Left ventricle myocardium superior (tissue), 1 donor: ENCODE measurements around the gene ATMIN. TPM values are rescaled to one million over a fixed set of nuclear protein-coding genes. Genes with fewer than 3 reads are reported as not detected.

ENCODE experiments used
- ATAC-seq: fragments of 200-7000 bp; cut with Tn5 transposase; one replicate; pipeline ENCODE4 v1.9.1; 2020; ENCODE audit warnings: mild to moderate bottlenecking, moderate library complexity
- DNase-seq: peaks from one replicate; pipeline ENCODE4 v3.0.0-alpha.2; 2020
- intact Hi-C: fragments of 100-400 bp; cut with micrococcal nuclease; formaldehyde crosslinking; loops from one replicate; pipeline ENCODE4 v1.11.0; 2022
- long read RNA-seq: library from polyadenylated mRNA; unstranded; transcript quantifications from one replicate; pipeline ENCODE4 v2.0.0, GENCODE V29; 2021
- total RNA-seq: library from RNA; stranded (reverse); fragmentation: NEBNext Ultra II Directional; extraction: Animal tissue kit (Norgen Biotek cat#: 25700); gene quantifications from one replicate; pipeline ENCODE4 v1.2.1, GENCODE V29; 2021
- donor health status: DM: no; HTN: yes; CAD: no; lungs with severe emphysema.

ATMIN gene, protein sequence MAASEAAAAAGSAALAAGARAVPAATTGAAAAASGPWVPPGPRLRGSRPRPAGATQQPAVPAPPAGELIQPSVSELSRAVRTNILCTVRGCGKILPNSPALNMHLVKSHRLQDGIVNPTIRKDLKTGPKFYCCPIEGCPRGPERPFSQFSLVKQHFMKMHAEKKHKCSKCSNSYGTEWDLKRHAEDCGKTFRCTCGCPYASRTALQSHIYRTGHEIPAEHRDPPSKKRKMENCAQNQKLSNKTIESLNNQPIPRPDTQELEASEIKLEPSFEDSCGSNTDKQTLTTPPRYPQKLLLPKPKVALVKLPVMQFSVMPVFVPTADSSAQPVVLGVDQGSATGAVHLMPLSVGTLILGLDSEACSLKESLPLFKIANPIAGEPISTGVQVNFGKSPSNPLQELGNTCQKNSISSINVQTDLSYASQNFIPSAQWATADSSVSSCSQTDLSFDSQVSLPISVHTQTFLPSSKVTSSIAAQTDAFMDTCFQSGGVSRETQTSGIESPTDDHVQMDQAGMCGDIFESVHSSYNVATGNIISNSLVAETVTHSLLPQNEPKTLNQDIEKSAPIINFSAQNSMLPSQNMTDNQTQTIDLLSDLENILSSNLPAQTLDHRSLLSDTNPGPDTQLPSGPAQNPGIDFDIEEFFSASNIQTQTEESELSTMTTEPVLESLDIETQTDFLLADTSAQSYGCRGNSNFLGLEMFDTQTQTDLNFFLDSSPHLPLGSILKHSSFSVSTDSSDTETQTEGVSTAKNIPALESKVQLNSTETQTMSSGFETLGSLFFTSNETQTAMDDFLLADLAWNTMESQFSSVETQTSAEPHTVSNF
- total RNA-seq: 26.5 TPM
- long read RNA-seq, full-length matches to known transcripts: 54 of 63 reads
- long read RNA-seq, partial matches to known transcripts: 0 of 63 reads
- long read RNA-seq, other reads (novel, unspliced or antisense): 9 of 63 reads

DNA sequence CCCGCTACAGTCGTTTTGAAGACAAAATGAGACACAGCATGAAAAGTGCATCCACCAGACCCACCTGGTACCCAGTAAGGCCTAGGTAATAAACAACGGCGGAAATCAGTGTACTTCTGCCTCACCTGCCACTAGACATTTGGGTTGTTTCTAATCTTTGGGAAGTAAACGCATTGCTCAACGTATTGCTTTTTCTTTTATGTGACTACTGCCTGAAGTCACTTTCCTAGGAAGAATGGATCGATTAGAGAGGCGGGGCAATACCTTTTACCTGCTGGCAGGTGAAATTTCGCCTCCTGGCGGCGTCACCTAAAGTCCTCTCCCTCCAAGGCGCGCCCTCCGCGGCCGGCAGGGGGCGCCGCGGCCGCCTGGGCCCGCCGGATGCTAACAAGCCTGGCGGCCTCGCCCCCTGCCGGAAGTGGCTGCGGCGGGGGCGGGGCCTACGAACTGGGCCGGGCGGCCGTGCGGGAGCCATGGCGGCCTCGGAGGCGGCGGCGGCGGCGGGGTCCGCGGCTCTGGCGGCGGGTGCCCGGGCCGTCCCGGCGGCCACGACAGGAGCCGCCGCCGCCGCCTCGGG is at the start of gene ATMIN:
Gene ATMIN, plus strand, starts transcription at position 445 of the 577 bp plus-strand sequence. Its CDS starts 29 bp downstream, at position 474.
- intact Hi-C loops: no loop called here
- ATAC-seq (peak; percentile 97), DNase-seq (peak; percentile 95)

DNA sequence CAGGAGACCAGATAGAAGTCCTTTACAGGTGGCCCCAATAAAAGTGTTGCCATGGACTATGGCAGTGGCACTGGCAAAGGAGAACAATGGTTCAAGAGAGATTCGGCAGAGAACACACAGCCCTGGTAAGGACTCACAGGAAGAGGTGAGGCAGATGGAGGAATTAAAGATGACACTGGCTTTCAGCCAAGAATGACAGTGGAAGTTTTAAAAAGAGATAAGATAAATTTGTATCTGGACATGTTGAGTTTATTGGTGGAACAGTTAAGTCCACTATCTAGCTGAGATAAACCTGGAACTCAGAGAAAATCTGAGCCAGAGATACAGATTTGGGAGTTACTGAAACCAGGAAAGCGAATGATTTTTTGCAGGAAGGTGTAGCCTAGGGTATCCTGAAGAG is 49.1 kb upstream of the ATMIN start:
- intact Hi-C loops: no loop called here
- ATAC-seq (no peak), DNase-seq (no peak)

DNA sequence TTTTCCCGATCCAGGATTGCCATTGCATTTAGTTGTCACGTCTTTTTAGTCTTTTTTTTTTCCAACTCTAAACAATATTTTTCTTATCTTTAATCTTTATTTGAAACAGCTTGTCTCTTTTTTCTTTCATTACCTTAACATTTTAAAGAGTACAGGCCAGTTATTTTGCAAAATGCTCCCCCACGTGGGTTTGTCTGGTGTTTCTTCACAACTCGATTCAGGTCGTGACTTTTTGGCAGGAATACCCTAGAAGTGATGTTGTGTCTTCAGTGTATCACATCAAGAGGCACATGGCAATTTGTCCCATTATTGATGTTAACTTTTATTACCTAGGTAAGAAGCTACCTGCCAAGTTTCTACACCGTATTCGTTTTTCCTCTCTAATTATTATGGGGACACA is 46.9 kb upstream of the ATMIN start:
- no peak for ATAC-seq
- no peak for DNase-seq
- intact Hi-C loops: no loop called here

DNA sequence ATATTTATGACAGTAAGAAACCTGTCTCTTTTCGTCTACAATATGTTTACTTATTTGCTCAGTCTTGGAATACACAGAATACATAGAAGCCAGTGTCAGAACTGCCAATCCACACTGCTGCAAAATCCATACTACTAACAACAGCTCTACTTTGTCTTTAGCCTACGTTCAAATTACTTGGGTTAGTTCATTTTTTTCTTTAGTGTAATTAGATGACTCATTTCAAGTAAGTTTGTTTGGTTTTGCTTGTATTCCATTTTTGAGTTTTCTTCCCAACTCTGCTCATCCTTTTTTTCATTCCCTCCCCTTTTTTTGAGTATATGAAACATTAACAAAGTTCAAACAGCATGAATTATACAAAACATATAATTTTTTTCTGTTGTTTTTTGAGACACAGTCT is 45.8 kb upstream of the ATMIN start:
- intact Hi-C loops: no loop called here
- DNase-seq: no peak
- no peak for ATAC-seq

DNA sequence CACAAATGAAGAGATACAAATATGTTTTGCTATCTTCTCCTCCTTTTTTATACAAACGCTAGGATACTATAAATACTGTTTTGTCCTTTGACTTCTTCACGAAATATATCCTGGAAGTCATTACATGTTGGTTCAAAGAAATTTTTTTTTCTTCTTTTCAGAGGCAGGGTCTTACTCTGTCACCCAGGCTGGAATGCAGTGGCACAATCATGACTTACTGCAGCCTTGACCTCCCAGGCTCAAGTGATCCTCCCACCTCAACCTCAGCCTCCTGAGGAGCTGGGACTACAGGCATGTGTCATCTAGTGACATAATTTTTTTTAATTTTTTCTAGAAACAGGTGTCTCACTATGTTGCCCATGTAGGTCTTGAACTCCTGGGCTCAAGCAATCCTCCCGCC is 45.1 kb upstream of the ATMIN start:
- intact Hi-C loops: no loop called here
- ATAC-seq (no peak), DNase-seq (no peak)

DNA sequence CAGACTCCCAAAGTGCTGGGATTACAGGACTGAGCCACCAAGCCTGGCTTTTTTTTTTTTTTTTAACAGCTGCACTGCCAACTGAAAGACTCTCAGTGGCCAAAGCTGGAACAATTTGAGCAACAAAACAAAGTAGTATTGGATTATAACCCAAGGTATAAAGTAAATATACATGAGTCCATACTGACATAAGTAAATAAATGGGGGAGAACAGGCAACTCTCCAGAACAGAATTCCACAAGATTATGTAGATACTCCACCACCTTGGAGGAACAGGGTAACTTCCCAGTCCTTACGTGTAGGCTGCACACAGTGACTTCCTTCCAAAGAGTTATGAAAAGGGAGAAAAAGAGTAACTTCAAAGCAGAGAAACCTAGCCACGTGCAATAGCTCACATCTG is 44.7 kb upstream of the ATMIN start:
- ATAC-seq (no peak), DNase-seq (no peak)
- intact Hi-C loops: no loop called here

DNA sequence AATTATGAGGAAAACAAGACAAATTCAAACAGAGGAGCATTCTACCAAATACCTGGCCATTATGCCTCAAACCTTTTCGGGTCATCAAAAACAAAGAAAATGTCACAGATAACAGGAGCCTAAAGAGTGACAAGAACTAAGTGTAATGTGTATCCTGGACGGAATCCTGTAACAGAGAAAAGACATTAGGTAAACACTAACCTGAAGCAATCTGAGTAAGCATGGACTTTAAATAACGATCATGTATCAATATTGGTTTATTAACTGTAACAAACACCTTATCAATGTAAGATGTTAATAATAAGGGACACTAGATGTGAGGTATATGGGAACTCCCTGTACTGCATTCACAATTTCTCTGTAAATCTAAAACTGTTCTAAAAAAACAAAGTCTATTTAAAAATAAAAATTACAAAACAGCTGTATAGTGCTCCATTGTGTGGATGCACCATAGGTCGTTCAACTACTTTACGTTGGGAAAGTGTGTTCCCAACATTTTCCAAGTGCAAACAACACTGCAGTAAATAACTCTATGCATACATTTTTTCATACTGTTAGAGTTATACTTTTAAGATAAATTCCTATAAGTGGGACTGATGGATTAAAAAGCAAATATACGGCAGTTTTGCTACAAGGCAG is 43.7 kb upstream of the ATMIN start:
- intact Hi-C loops: no loop called here
- no peak for DNase-seq

DNA sequence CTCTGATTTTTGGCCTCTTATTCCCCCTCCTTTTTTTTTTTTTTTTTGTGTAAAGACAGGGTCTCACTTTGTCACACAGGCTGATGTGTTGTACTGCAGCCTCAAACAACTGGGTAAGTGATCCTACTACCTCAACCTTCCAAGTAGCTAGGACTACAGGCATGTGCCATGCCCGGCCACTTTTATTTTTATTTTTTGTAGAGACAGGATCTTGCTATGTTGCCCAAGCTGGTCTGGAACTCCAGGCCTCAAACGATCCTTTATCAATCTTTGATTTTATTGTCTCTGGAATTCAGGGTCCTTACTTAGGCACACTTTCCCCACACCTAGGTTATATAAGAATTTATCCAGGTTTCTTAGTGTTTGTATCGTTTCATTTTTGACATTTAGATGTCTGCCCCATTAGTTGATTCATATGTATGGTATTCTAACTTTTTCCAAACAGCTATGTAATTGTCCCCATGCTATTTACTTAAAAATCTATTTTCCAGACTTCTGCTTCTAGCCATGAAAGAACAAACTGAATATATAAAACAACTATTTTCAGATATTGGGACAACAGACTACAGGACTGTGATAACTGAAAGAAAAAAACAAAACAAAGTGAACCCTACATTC is 42.9 kb upstream of the ATMIN start:
- no peak for DNase-seq
- intact Hi-C loops: no loop called here
- ATAC-seq: no peak

More for the DNA sequence above, 43.7 kb upstream of the ATMIN start:
- ATAC-seq: no peak

DNA sequence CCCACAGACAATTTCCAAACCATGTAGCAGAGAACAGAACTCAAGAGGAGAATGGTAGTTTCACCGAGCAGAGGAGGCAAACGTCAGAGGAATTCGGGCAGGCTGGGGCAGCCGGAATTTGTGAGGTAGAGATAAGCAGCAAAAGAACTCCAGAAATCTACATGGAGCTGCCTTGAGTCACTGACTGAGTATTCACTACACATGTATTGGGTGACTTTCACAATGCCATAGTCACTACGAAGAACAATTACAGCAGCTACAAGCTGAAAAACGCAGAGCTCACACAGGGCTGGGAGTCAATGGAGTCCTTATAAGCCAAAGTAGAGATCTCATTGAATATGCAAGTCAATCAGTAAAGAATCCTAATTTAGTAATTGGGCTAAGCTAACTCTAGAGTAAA is 42.3 kb upstream of the ATMIN start:
- intact Hi-C loops: no loop called here
- DNase-seq (no peak), ATAC-seq (peak; percentile 82)

DNA sequence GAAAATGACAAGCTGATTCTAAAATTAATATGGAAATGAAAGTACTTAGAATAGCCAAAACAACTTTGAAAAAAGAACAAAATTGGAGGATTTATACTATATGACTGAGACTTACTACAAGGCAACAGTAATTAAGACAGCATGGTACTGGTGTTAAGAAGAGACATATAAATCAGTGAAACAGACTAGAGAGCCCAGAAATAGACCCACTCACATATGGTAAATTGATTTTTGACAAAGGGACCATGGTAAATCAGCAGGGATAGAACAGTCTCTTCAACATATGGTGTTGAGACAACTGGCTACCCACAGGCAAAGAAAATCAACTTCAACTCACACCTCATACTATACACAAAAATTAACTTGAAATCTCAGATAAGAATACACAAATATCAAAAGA is 41.8 kb upstream of the ATMIN start:
- intact Hi-C loops: no loop called here
- no peak for ATAC-seq

DNA sequence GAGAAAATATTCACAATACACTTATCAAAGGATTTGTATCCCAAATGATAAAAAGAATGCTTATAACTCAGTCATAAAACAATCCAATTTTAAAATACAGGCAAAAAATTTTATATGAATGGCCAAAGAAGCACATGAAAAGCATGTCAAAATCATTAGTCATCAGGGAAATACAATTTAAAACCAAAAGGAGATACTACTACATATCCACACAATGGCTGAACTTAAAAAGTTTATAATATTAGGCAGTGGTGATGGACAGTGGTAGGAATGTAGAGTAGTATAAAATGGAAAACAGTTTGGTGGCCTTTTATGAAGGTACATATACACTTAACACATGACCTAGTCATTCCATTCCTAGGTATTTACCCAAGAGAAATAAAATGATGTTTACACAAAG is 41.2 kb upstream of the ATMIN start:
- intact Hi-C loops: no loop called here
- DNase-seq (no peak), ATAC-seq (no peak)

More for the DNA sequence above, 41.8 kb upstream of the ATMIN start:
- no peak for DNase-seq

DNA sequence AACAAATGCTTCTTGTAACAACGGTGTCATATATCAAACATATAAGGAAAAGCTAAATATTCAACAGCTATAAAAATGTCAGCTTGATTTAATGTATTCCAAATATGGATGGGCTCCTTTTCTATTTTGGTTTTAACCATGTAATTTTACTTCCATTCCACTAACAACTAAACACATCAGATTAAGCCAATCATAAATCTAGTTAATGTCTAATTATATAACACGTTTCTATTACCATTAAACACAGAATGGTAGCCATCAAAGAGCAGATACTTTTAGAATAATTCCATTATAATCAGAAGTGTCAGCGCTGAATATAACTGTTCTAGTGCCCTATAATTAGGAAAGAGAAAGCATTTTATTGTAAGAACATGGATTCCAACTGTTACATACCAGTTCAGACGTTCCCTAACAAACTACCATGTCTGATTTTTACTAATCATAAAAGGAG is 38.9 kb upstream of the ATMIN start:
- DNase-seq (no peak), ATAC-seq (no peak)
- intact Hi-C loops: no loop called here

DNA sequence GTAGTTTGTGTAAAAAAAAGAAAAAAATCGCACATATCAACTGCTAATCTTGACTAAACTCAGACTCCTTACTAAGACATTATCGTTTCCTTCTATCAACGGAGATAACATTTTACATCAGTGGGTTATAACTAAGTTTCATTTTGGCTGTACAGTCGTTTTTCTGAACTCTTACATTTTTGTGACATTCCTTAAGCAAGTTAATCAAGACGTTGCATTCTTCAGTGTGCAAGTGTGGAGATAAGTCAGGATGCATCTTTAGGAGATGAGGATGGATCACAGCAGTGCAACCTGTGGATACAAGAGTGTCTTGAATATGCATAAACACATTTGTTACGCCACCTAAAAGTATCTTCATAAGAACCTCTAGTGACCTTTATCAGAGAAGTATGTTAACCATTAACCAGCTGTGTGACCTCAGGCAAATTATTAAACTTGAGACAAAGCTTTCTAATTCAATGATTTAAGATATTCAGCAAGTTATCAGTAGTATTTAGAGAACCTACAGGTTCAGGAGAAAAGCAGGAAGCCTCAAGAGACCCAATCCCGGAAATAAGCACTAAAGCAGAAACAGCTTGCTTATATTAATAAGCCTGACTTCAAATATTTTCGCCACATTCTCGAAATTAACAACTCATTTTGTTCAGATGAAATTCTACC is 38.4 kb upstream of the ATMIN start:
- ATAC-seq: no peak

DNA sequence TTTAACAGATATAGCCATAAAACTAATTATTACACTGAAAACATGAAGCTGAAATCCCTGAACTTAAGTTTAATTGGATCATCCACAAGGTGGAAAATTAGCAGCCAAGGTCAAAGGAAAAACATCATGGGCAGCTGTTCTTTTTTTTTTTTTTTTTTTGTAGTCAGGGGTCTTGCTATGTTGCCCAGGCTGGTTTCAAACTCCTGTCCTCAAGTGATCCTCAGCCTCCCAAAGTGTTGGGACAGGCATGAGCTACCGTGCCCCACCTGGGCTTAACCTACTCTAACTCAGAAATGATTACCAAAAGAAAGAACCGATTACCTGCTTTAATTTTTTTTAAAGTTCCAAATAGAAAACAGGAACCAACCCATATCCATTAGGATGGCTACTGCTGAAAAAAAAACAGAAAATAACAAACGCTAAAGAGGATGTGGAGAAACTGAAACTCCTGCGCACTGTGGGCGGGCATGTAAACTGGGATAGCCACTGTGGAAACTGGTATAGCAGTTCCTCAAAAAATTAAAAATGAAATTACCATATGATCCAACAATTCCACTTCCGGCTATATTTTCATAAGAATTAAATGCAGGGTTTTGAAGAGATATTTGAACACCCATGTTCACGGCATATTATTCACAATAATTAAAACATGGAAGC is 37.5 kb upstream of the ATMIN start:
- intact Hi-C loops: no loop called here
- ATAC-seq: no peak
- DNase-seq: no peak

More for the DNA sequence above, 38.4 kb upstream of the ATMIN start:
- no peak for DNase-seq
- intact Hi-C loops: no loop called here

DNA sequence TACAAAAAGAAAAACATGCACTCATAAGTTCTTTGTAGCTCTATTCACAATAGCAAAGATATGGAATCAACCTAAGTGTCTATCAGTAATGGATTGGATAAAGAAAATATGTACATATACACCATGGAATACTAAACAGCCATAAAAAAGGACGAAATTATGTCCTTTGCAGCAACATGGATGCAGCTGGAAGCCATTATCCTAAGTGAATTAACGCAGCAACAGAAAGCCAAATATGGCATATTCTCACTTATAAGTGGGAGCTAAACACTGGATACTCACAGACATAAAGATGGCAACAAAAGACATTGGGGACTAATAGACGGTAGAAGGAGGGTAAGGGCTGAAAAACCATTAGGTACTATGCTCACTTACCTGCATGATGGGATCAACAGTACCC is 34.8 kb upstream of the ATMIN start:
- intact Hi-C loops: no loop called here
- no peak for ATAC-seq

DNA sequence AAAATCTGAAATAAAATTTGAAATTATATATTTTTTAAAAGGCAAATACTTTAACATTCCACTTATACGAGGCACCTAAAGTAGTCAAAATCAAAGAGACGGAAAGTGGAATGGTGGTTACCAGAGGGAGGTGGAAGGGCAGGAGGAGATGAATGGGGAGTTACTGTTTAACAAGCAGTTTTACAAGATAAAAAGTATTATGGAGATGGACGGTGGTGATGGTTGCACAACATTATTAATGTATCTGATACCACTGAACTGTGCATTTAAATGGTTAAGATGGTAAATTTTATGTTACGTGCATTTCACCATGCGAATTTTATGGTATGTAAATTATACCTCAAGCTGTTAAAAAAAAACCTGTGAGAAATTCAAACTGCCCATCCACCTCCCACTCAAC is 34.3 kb upstream of the ATMIN start:
- DNase-seq: no peak
- intact Hi-C loops: no loop called here
- no peak for ATAC-seq

More for the DNA sequence above, 34.8 kb upstream of the ATMIN start:
- DNase-seq: no peak

DNA sequence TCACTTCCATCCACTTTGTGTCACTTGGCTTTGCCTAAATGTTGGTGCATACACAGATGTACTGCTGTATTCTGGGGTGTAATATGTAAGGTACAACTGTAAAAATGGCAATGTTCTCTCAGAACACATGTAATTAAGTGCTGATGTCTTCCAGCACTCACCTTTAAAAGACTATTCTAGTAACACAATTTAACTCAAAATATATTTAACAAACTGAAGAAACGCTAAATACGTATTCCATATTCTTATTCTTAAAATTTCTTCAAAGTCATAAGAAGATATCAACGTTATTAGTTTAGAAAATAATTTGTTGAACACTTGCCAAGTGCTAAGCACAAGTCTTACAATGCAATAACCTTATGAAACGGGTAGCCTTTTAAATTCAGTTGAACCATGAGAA is 32.6 kb upstream of the ATMIN start:
- DNase-seq (no peak), ATAC-seq (no peak)
- intact Hi-C loops: no loop called here
